Activated T-helper 17 cell treated with anti-CD3 and anti-CD28 coated beads, Interleukin-2, amount 50 U/mL, for 72 hours (primary cell): ENCODE results near the gene CD79B. TPM values are rescaled to one million over a fixed set of nuclear protein-coding genes. Genes with fewer than 3 reads are reported as not detected.
A peak's percentile ranks its signal among the peaks of the same experiment; 100 is the strongest.

Experiments used
- ATAC-seq: fragments of 150-1000 bp; cut with Tn5 transposase; replicated peaks from 2 replicates; pipeline ENCODE4 v1.10.0; 2021; ENCODE audit warnings: mild to moderate bottlenecking, moderate library complexity
- H3K27ac Mint-ChIP-seq: one replicate; pipeline ENCODE4 v1.8.0; 2022; ENCODE audit warnings: mixed read lengths
- H3K27me3 Mint-ChIP-seq: one replicate; pipeline ENCODE4 v1.8.0; 2022; ENCODE audit warnings: mixed read lengths
- H3K36me3 Mint-ChIP-seq: one replicate; pipeline ENCODE4 v1.8.0; 2022; ENCODE audit warnings: low read depth, mild to moderate bottlenecking, mixed read lengths
- H3K4me1 Mint-ChIP-seq: one replicate; pipeline ENCODE4 v1.8.0; 2022; ENCODE audit warnings: mixed read lengths
- H3K4me3 Mint-ChIP-seq: one replicate; pipeline ENCODE4 v1.8.0; 2022; ENCODE audit warnings: mild to moderate bottlenecking, mixed read lengths
- H3K9me3 Mint-ChIP-seq: one replicate; pipeline ENCODE4 v1.8.0; 2022; ENCODE audit warnings: mixed read lengths
- total RNA-seq, 2 donors: library from RNA; stranded (reverse); gene quantifications; one replicate each; pipeline ENCODE4 v1.2.3, GENCODE V29; 2022

The CD79B gene
- total RNA-seq = 10 to 100 TPM; 29.3 to 41.4 TPM

GRCh38 chr17:63931981-63932561 is at the start of gene CD79B:
Gene CD79B, minus strand, starts transcription at chr17:63932331. Its CDS starts 70 bp downstream, at chr17:63932261.
- H3K4me3 Mint-ChIP-seq = peak within 1 kb of the TSS; percentile 93
- peaks cover 5% of the 10 kb centered on the region for H3K4me1 Mint-ChIP-seq

DNA sequence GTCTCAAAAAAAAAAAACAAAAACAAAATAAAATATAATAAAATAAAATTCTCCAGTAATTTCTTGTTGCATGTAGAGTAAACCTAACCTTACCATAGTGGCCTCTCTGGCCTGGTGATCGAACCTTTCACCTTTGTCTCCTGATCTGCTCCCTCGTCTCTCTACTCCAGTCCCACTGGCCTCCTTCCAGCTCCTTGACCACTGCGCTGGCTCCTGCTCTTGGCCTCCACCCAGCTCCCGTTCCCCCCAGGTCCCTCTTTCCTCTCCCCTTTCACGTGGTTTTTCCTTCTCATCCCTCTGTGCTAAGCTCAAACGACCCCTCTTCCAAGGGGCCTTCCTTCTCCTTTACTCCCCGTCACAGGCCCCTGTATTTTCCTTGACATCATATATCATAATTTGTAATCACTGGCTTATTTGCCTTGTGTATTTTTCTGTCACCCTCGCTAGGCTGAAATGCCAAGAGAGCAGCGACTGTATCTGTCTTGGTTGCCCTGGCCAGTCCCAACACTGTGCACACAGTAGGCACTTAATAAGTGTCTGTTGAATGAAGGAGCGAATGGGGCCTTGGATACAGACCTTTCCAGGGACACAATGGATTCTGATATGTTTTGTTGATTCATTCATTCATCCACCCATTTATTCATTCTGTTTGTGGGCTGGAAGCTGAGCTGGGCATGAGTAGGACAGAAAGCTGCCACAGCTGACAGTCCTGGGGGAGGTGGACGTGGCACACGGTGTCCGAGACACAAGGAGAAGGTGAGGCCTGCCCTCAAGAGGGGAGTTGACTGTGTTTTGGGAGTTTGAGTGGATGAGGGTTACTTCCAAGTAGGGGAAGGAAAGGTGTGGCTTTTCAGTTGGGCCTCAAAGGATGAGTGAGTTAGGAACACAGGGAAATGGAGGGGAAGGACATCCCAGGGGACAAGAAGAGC is 46.4 kb upstream of the CD79B start:
- no peaks in the 10 kb centered on the region for H3K27me3 Mint-ChIP-seq
- no peak for ATAC-seq

More at GRCh38 chr17:63931981-63932561, at the start of gene CD79B:
- Mint-ChIP-seq H3K27me3 (no peaks in the 10 kb centered on the region), H3K9me3 (no peaks in the 10 kb centered on the region), H3K27ac (peak within 1 kb of the TSS; percentile 93), H3K36me3 (no peaks in the 10 kb centered on the region)
- ATAC-seq = peak; percentile 85

GRCh38 chr17:63976702-63977101 is 44.6 kb upstream of the CD79B start:
- no peak overlapping the region for H3K27ac Mint-ChIP-seq
- H3K4me3 Mint-ChIP-seq = no peak overlapping the region
- ATAC-seq = no peak
- H3K36me3 Mint-ChIP-seq = no peaks in the 10 kb centered on the region
- H3K9me3 Mint-ChIP-seq = no peaks in the 10 kb centered on the region
- H3K27me3 Mint-ChIP-seq = no peaks in the 10 kb centered on the region
- H3K4me1 Mint-ChIP-seq = peaks cover 9% of the 10 kb centered on the region

More for the DNA sequence above, 46.4 kb upstream of the CD79B start:
- no peak overlapping the region for H3K27ac Mint-ChIP-seq
- H3K4me1 Mint-ChIP-seq = peaks cover 9% of the 10 kb centered on the region
- H3K9me3 Mint-ChIP-seq = no peaks in the 10 kb centered on the region
- no peak overlapping the region for H3K4me3 Mint-ChIP-seq
- H3K36me3 Mint-ChIP-seq = no peaks in the 10 kb centered on the region

DNA sequence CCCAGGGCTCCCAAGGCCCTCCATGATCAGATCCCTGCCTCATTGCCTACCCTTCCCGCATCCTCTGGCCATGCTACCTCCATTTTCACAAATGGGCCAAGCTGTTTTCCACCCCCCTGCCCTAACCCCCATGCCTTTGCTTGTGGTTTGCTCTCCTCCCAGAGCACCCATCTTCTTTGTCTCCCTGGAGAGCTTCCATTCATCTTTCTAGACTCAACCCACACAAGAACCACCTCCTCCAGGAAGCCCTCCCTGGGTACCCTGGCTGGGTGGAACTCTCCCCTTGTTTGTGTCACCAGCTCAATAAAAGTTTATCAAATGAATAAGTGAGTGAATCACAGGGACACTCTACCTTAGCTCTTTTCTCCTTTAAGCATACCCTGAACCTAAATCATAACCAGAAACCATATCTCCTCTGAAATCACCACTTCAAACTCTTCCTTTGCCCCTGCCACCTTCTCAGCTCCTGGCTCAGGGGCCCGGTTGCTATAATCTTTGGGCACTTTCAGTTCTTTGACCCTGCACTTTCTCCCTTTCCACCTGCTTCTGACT is 43.5 kb upstream of the CD79B start:
- ATAC-seq = peak; percentile 58
- Mint-ChIP-seq H3K4me1 (peaks cover 9% of the 10 kb centered on the region), H3K36me3 (no peaks in the 10 kb centered on the region), H3K27me3 (no peaks in the 10 kb centered on the region), H3K27ac (no peak overlapping the region), H3K9me3 (no peaks in the 10 kb centered on the region), H3K4me3 (no peak overlapping the region)

GRCh38 chr17:63974594-63975192 is 42.6 kb upstream of the CD79B start:
- Mint-ChIP-seq H3K4me1 (peaks cover 9% of the 10 kb centered on the region), H3K4me3 (no peak overlapping the region), H3K9me3 (no peaks in the 10 kb centered on the region), H3K36me3 (no peaks in the 10 kb centered on the region), H3K27me3 (no peaks in the 10 kb centered on the region), H3K27ac (no peak overlapping the region)
- peak; percentile 71 for ATAC-seq

DNA sequence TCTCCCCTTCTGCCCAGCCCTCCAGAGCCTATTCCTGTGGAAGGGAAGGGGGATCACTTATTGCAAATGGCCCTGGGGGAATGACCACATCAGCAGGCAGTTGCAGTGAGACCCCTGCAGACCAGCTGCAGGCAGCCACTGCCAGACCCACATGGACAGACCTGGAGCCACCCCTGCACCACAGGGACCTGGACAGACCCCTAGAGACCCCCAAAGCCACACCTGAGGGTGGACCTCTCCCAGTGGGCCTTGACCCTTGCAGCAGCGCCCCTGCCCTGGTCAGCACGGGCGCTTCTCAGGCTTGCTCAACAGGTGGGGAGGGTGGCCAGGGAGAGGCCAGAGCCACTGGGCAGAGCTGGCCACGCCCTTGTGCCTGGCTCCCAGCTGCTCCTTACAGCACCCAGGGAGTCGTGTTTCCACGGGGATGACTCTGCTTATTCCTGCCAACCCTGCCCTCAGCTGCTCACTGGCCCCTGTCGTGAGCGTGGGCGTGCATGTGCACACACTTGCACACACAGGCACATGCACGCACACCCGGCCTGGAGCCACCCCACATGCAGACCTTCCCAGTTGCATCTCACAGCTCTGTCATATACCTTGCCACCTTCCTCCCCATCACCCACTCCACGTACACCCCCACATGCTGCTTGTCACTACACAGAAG is 41.9 kb upstream of the CD79B start:
- no peak overlapping the region for H3K4me3 Mint-ChIP-seq
- no peak for ATAC-seq
- H3K9me3 Mint-ChIP-seq = no peaks in the 10 kb centered on the region
- no peak overlapping the region for H3K27ac Mint-ChIP-seq
- H3K4me1 Mint-ChIP-seq = peaks cover 9% of the 10 kb centered on the region
- H3K27me3 Mint-ChIP-seq = no peaks in the 10 kb centered on the region
- H3K36me3 Mint-ChIP-seq = no peaks in the 10 kb centered on the region

GRCh38 chr17:63973247-63973646 is 41.1 kb upstream of the CD79B start:
- H3K27ac Mint-ChIP-seq = no peak overlapping the region
- H3K27me3 Mint-ChIP-seq = no peaks in the 10 kb centered on the region
- no peaks in the 10 kb centered on the region for H3K9me3 Mint-ChIP-seq
- no peak for ATAC-seq
- H3K36me3 Mint-ChIP-seq = no peaks in the 10 kb centered on the region
- H3K4me3 Mint-ChIP-seq = no peak overlapping the region
- peaks cover 9% of the 10 kb centered on the region for H3K4me1 Mint-ChIP-seq

- Mint-ChIP-seq H3K4me1 (peaks cover 9% of the 10 kb centered on the region), H3K4me3 (no peak within 1 kb of the TSS), H3K36me3 (no peaks in the 10 kb centered on the region), H3K27ac (no peak within 1 kb of the TSS), H3K9me3 (no peaks in the 10 kb centered on the region), H3K27me3 (no peaks in the 10 kb centered on the region)
- no peak for ATAC-seq
Observed at GRCh38 chr17:63972796-63973195, 40.7 kb upstream of the CD79B start, which contains the start of gene SCN4A. Gene SCN4A, minus strand, starts transcription at chr17:63972918. Its CDS starts 77 bp downstream, at chr17:63972841.

GRCh38 chr17:63969278-63969677 is 37.1 kb upstream of the CD79B start:
- no peaks in the 10 kb centered on the region for H3K27me3 Mint-ChIP-seq
- no peak overlapping the region for H3K27ac Mint-ChIP-seq
- H3K36me3 Mint-ChIP-seq = no peaks in the 10 kb centered on the region

GRCh38 chr17:63967953-63968352 is 35.8 kb upstream of the CD79B start:
- no peak overlapping the region for H3K4me3 Mint-ChIP-seq

More at GRCh38 chr17:63969278-63969677, 37.1 kb upstream of the CD79B start:
- no peaks in the 10 kb centered on the region for H3K9me3 Mint-ChIP-seq
- ATAC-seq = no peak
- H3K4me3 Mint-ChIP-seq = no peak overlapping the region
- H3K4me1 Mint-ChIP-seq = peaks cover 10% of the 10 kb centered on the region

GRCh38 chr17:63966646-63967264 is 34.6 kb upstream of the CD79B start:
- Mint-ChIP-seq H3K27ac (peak overlapping the region; percentile 1), H3K4me3 (no peak overlapping the region), H3K36me3 (no peaks in the 10 kb centered on the region), H3K4me1 (peaks cover 9% of the 10 kb centered on the region), H3K27me3 (no peaks in the 10 kb centered on the region), H3K9me3 (no peaks in the 10 kb centered on the region)
- peak; percentile 87 for ATAC-seq

More at GRCh38 chr17:63967953-63968352, 35.8 kb upstream of the CD79B start:
- Mint-ChIP-seq H3K27ac (no peak overlapping the region), H3K36me3 (no peaks in the 10 kb centered on the region), H3K9me3 (no peaks in the 10 kb centered on the region), H3K4me1 (peaks cover 9% of the 10 kb centered on the region), H3K27me3 (no peaks in the 10 kb centered on the region)
- peak; percentile 74 for ATAC-seq

DNA sequence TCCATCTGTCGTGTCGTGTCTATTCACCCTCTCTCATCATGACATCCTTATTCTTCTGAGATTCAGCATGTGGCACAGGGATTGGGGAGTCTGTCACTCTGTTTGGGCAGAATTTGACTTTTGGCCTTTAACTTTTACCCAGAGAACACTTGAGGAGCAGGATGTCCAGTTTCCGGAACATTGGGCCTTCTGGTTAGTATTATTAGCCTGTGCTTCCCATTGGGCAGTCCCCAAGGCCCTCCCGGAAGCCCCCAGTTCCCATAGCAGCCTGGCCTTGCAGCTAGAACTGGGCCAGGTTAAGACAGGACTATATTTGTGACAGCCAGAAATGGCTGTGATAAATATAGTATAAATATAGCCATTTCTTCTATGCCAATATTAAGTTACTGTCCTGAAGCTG is 31.0 kb upstream of the CD79B start:
- Mint-ChIP-seq H3K9me3 (no peaks in the 10 kb centered on the region), H3K27ac (no peak overlapping the region), H3K4me3 (no peak overlapping the region), H3K4me1 (peaks cover 12% of the 10 kb centered on the region), H3K27me3 (no peaks in the 10 kb centered on the region), H3K36me3 (no peaks in the 10 kb centered on the region)
- no peak for ATAC-seq

DNA sequence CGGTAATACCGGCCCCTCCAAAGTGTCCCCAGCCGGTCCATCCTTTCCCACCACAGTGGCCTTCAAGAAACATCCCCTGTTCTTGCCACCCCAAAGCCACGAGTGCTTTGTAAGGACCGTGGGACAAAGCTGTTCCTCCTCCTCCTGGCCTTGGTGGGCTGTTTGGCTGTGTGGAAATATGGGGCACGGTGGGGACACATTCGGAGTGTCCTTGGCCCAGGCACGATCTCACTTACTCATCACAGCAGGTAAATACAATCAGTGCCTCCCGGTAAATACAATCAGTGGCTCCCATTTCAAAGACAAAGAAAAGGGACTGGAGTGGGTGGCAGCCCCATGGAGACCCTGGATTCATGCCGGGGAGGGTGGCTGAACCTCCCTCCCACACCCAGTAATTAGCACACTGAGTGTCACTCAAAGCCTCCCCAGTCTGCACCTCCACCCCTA is 30.2 kb upstream of the CD79B start:
- ATAC-seq = no peak
- H3K27me3 Mint-ChIP-seq = no peaks in the 10 kb centered on the region
- no peak overlapping the region for H3K27ac Mint-ChIP-seq
- H3K36me3 Mint-ChIP-seq = no peaks in the 10 kb centered on the region
- H3K4me1 Mint-ChIP-seq = peaks cover 12% of the 10 kb centered on the region
- no peak overlapping the region for H3K4me3 Mint-ChIP-seq
- H3K9me3 Mint-ChIP-seq = no peaks in the 10 kb centered on the region
